ENCODE measurements around the gene MIS18A. TPM values are rescaled to one million over a fixed set of nuclear protein-coding genes. Genes with fewer than 3 reads are reported as not detected.

The MIS18A gene
- total and polyA plus RNA-seq, 8 donors, result 2.0 to 4.2 (median 2.8) TPM

- WGBS, 2 donors, result 87 to 91% methylated on average over 12 of the region's 12 CpGs
Observed at GRCh38 chr21:32322103-32322502, 43.3 kb upstream of the MIS18A start.

GRCh38 chr21:32321480-32321879 is 42.6 kb upstream of the MIS18A start:
- Histone ChIP-seq H3K4me1 (no peaks in the 10 kb centered on the region), H3K9me3 (no peaks in the 10 kb centered on the region), H3K4me3 (no peak overlapping the region), H3K27ac (no peak overlapping the region), H3K36me3 (peaks cover 0 to 93% (median 58%) of the 10 kb centered on the region in 3 donors), H3K27me3 (no peaks in the 10 kb centered on the region)
- no peak for ATAC-seq
- 95 to 97% methylated on average over 13 of the region's 13 CpGs for WGBS, 2 donors
- no peak for FAIRE-seq
- TF ChIP-seq CTCF (IDR thresholded peaks at IDR 0.05), result no peak
- DNase-seq, result no peak
- intact Hi-C loops (cut with DNase I), result no loop called here

More at GRCh38 chr21:32322103-32322502, 43.3 kb upstream of the MIS18A start:
- TF ChIP-seq CTCF (IDR thresholded peaks at IDR 0.05), result no peak
- ATAC-seq, result no peak
- Histone ChIP-seq H3K27me3 (no peaks in the 10 kb centered on the region), H3K27ac (no peak overlapping the region), H3K4me1 (no peaks in the 10 kb centered on the region), H3K9me3 (no peaks in the 10 kb centered on the region), H3K4me3 (no peak overlapping the region), H3K36me3 (peaks cover 0 to 87% (median 54%) of the 10 kb centered on the region in 3 donors)
- no peak for DNase-seq
- intact Hi-C loops (cut with DNase I), result no loop called here
- FAIRE-seq, result no peak

- H3K4me3 ChIP-seq, result no peak overlapping the region
- 92 to 94% methylated on average over 13 of the region's 13 CpGs for WGBS, 2 donors
- ATAC-seq (no peak), DNase-seq (no peak), FAIRE-seq (no peak)
- H3K36me3 ChIP-seq, result peaks cover 0 to 95% (median 59%) of the 10 kb centered on the region in 3 donors
- TF ChIP-seq CTCF (IDR thresholded peaks at IDR 0.05), result no peak
- no peaks in the 10 kb centered on the region for H3K9me3 ChIP-seq
- H3K4me1 ChIP-seq, result no peaks in the 10 kb centered on the region
- H3K27ac ChIP-seq, result no peak overlapping the region
- no peaks in the 10 kb centered on the region for H3K27me3 ChIP-seq
- intact Hi-C loops (cut with DNase I), result no loop called here
Observed at GRCh38 chr21:32320726-32321125, 41.9 kb upstream of the MIS18A start.

GRCh38 chr21:32320059-32320458 is 41.2 kb upstream of the MIS18A start:
- no peaks in the 10 kb centered on the region for H3K4me1 ChIP-seq
- no peak overlapping the region for H3K4me3 ChIP-seq
- no peak for DNase-seq
- no peak for TF ChIP-seq CTCF (IDR thresholded peaks at IDR 0.05)
- peaks cover 0 to 92% (median 59%) of the 10 kb centered on the region in 3 donors for H3K36me3 ChIP-seq
- WGBS, 2 donors, result 86 to 94% methylated on average over 6 of the region's 6 CpGs
- FAIRE-seq, result no peak
- intact Hi-C loops (cut with DNase I), result no loop called here
- no peaks in the 10 kb centered on the region for H3K27me3 ChIP-seq
- no peak for ATAC-seq
- H3K9me3 ChIP-seq, result no peaks in the 10 kb centered on the region
- no peak overlapping the region for H3K27ac ChIP-seq

- no peaks in the 10 kb centered on the region for H3K4me1 ChIP-seq
- WGBS, 2 donors, result 90 to 94% methylated on average over 7 of the region's 7 CpGs
- H3K27me3 ChIP-seq, result no peaks in the 10 kb centered on the region
- ATAC-seq, result no peak
- no peak for FAIRE-seq
- H3K9me3 ChIP-seq, result no peaks in the 10 kb centered on the region
- no peak for TF ChIP-seq CTCF (IDR thresholded peaks at IDR 0.05)
- DNase-seq, result no peak
- intact Hi-C loops (cut with DNase I), result no loop called here
- H3K36me3 ChIP-seq, result peaks cover 0 to 91% (median 54%) of the 10 kb centered on the region in 3 donors
- no peak overlapping the region for H3K4me3 ChIP-seq
- H3K27ac ChIP-seq, result no peak overlapping the region
Observed at GRCh38 chr21:32319012-32319411, 40.2 kb upstream of the MIS18A start.

Measured in pancreas (tissue), 10 donors.